ENCODE data around the gene FOXC2.

DNA sequence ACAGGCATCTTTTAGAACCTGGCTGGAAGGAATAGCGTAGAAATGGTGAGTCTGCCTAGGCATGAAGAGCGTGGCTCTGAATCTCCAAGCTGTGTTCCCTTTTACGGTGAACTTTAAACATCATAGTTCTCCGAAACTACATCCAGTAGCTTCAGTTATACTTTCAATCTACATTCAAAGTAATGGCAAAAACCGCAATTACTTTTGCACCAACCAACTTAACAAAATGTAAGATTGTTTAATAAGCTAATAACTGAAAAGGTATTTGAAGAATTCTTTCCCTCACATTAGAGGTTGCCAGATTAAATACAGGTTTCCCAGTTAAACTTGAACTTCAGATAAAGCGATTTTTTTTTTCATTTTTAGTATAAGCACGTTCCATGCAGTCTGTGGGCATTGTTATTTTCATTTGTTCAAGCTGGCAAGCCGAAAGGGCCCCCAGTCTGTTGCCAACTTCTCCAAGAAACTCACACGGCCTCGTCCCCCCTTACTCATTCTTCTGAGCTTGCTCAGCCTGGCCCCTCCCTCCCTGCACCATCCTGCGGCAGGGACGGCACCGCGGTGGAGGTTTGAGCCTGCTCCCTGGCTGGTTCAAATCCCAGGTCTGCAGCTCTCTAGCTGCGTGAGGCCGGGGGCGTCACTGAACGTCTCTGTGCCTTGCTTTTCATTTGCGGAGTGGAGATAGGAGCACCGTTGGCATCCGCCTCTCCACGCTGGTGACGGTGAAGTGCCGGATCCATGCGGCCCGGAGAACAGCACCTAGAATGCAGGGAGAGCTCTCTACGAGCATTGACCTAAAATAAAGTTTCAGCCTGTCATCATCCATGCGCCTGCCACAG lies 8.1 kb upstream of the FOXC2 start:
- TF ChIP-seq, protein P1, sequence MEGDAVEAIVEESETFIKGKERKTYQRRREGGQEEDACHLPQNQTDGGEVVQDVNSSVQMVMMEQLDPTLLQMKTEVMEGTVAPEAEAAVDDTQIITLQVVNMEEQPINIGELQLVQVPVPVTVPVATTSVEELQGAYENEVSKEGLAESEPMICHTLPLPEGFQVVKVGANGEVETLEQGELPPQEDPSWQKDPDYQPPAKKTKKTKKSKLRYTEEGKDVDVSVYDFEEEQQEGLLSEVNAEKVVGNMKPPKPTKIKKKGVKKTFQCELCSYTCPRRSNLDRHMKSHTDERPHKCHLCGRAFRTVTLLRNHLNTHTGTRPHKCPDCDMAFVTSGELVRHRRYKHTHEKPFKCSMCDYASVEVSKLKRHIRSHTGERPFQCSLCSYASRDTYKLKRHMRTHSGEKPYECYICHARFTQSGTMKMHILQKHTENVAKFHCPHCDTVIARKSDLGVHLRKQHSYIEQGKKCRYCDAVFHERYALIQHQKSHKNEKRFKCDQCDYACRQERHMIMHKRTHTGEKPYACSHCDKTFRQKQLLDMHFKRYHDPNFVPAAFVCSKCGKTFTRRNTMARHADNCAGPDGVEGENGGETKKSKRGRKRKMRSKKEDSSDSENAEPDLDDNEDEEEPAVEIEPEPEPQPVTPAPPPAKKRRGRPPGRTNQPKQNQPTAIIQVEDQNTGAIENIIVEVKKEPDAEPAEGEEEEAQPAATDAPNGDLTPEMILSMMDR (IDR thresholded peaks at IDR 0.05), result no peak
- TF ChIP-seq ZFX (IDR thresholded peaks at IDR 0.05; ENCODE audit: borderline replicate concordance), result no peak
